Measurements from ENCODE around the gene RAP1GAP.

GRCh38 chr1:21670956-21671902, 2.1 kb upstream of the RAP1GAP start:
- TF ChIP-seq CTCF (conservative IDR thresholded peaks at IDR 0.05 in 1 of 2, IDR thresholded peaks at IDR 0.05 in 1 of 2; ENCODE audit: extremely low read depth in 1 of 2, insufficient read depth in 1 of 2, low read depth in 1 of 2, low read length in 2 of 2) (no peak), EZH2 (IDR thresholded peaks at IDR 0.05; ENCODE audit: borderline replicate concordance, low read length) (no peak)
